ENCODE measurements around the gene LRIG1.

Gene LRIG1

DNA sequence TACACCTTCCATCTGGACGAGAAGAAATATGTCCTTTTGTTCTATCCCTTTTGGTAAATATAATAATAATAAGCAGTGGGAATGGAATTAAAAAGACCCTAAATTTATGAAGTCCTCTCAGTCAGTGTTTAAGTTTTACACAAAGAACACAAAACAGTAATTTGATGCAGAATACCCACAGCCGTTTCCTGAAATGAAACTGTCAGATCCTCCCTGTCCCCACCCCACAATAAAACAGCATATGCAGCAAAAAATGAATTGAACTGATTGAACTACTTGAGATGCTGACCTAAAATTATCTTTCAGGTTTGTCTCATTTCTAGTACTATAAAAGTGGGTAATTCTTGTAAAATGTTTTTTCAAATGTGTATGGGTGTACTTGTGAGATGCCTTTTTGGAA is 2.2 kb upstream of the LRIG1 start:
- DNase-seq (ENCODE audit: low read depth) = no peak

DNA sequence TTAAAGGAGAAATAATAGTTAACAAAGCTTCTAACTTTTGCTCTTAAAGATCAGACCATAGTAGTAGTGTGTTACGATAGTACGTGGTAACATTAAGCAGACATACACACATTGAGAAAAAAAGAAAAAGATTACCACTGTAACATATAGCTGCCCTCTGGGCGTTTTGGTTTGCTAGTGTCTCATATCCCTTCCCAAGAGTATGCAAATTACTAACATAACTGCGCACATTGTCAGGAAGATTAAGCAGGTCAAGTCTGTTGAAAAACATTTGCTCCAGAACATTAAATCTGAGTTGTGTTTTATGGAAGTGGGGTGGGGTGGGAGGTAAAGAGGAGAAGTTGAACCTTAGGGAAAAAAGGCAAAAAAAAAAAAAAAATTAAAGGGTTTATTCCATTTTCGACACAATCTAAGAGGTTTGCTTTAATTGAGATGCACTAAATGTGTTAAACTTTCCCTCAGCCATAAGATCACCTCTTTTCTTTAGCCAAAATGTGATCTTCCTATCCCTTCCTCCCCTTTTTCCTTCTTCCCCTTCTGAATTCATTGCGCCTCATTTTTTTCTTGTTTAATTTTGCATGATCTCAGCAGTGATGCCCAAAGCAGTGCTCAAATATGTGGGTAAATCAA is 1.5 kb upstream of the LRIG1 start:
- DNase-seq (ENCODE audit: low read depth) = no peak

DNA sequence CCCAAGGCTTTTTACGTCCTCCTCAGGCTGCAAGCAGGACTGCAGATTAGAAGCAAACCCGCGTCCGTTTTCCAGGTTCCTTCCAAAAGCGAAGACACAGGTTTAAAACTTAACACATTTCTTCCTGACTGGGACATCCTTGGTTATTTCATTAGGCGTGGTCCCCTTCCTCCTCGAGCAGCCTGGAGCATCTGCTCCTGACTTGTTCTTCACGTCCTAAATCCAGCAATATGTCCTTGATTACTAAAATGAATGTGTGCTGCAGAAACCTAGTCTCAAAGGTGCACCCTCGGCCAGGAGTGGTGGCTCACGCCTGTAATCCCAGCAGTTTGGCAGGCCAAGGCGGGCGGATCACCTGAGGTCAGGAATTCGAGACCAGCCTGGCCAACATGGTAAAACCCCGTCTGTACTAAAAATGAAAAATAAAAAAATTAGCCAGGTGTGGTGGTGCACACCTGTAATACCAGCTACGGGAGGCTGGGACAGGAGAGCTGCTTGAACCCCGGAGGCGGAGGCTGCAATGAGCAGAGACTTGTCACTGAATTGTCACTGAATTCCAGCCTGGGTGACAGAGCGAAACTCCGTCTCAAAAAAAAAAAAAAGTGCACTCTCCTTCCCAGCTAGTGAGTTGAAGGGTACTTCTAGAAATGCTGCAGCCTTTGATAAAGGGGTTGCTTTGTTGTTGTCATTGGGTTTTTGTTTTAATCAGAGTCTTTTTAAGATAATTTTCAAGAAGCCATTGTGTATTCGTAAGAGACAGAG is 842 bp upstream of the LRIG1 start:
- no peak for DNase-seq (ENCODE audit: low read depth)

DNA sequence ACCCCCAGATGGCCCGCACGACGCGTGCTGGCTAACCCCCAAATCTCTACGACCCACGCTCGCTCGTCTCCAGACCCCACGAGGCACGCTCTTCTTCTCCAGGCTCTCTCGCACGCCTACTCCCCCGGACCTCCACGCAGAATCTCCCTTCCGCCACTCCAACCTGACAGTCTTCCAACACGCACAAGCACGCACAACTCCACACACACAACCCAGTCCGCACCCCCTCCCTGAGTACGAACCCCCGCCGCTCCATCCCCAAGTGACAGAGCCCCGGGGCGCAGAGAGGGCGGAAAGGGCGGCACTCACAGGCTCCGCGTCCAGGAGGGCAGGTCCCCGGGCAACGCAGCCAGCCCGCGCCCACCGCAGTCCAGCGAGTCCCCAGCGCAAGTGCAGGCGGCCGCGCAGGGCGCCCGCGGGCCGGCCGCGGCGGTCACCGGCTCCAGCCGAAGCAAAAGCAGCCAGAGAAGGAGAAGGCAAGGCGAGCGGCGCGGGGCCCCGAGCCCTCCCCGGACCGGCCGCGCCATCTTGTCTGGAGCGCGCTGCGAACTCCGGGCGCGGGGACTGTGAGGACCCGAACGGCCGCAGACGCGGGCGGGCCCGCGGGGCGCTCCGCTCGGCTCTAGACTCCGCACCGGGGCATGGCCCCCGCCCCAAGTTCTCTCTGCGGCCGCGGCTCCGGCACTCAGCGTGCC is 794 bp downstream of the LRIG1 start:
- DNase-seq (ENCODE audit: low read depth) = no peak

DNA sequence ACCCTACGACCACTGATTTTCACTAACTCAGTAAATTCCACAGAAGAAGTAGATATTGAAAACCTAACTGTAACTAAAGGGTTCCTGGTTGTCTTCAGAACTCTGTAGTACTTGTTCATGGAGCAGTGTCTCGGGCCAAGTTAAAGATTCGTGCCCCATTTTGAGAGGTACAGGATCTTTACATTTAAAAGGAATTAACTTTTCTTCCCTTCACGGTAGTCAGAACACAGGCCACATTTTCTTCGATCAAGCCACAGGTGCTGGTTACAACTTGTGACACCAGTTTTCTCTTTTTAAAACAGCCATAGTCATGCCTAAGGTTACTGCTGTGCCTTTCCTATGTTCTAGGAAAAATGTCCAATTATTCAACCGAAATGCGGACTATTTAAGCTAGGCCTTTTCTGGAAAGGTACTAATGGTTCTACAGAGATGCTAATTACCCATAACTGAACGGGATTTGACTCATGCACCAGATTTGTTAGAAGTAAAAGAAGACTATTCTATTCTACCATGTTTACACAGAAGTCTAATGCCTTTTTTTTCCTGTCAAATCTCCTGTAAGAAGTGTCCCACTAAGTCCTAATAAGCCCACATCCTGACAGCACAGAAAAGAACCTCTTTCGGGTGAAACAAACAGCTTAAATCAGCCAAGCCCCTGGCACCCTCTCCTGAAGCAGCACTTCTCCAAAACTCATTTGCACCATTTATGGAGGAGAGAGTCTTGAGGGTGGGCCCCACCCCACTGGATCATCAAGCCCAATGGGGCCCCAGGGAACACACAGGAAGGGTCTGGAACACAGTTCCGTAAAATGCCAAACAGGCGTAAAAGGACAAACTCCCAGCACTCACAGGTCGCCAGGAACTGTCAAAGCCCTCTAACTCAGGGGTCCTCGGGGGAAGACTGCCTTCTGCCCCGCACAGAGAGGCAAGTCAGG is 1.9 kb downstream of the LRIG1 start:
- no peak for DNase-seq (ENCODE audit: low read depth)

DNA sequence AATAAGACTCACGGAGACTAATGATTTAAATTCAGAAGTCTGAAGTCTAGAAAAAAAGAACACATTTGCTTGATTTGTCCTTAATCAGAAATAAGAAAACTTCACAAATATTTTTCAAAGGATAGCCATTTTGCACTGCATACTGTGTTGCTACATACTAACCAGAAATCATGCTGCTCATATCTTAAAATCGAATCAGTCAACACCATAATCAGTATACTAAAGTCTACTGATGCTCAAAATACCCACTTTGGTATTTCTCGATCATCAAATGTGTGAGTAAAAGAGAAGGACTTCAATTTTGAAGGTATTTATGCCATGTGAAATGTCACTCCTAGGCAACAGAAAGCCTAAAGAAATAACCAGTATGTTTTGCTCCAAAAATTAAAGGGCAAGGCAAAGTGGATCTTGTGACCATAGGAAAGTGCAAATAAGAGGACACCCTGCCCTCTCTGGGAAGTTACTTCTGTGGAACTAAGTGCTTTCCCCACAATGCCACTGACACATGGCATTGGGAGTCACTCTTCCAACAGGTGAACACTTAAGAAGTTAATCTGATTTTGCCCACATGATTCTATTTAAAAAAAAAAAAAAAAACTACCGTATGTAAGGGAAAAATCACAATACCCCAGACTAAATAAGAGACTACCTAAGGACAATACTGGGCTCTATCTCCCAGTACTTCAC is 2.7 kb downstream of the LRIG1 start:
- DNase-seq (ENCODE audit: low read depth) = no peak

DNA sequence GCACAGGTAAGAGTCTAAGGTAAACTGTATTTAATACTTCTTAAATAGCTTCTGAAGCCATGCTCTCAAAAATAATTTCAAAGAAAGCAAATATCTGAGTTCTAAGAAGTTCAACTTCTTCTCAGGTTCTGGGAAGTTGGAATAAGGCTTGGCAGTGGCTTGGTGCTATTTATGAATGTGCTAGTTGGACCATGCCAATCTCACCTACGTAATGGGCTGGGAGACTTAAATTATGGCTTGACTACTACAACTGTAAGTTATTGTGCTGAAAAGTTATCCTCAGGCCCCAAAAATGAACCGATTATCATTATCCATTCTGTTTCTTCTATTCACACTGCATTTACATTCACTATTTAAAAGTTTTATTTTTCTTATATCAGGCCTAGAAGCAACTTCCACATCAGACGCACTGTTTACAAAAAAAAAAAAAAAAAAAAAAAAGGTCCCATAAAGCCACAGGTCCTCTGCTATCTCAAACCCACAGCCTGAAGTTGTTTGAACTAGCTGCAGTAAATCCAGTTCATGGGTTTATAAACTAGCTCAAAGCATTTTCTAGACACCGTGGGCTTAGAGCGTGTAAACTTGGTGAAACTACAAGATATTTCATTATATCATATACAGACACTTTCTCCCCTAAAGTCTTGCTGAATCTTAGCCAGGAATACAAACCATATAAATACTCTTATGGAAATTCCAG is 3.4 kb downstream of the LRIG1 start:
- no peak for DNase-seq (ENCODE audit: low read depth)

DNA sequence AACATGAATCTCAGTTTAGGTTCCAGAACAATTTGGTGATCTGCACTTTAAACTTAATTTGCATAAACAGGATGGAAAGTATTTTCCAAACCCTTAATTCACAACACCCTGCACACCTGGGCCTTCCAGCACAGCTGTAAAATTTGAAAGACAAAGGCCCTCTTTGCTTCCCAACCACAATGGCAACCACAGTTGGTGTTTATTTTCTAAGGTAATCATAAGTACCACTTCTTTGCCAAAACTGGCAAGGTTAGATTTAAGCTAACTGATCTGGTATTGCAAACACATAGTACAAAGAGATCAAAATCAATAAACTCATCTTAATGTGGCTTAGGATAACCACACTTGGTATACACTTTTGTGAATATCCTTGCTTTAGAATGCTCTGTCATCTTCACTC is 4.1 kb downstream of the LRIG1 start:
- DNase-seq (ENCODE audit: low read depth) = no peak

DNA sequence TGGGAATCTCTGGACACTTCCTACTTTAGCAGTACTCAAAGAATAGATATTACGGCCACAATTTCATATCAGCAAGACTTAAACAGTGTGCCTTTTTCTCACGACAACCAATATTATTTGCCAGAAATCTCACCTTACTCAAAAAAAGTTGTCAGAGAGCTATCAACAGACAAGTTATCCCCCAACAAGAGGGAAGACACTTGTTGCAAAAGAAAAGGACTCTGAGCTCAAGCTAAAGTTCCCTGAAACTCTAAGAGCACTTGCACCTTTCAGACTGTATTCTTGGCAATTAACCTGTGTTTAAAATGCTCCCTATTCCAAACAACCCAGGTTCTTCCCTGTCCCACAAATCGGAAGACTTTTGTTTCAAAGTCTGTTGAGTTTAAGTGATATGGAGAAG is 4.5 kb downstream of the LRIG1 start:
- DNase-seq (ENCODE audit: low read depth) = no peak

DNA sequence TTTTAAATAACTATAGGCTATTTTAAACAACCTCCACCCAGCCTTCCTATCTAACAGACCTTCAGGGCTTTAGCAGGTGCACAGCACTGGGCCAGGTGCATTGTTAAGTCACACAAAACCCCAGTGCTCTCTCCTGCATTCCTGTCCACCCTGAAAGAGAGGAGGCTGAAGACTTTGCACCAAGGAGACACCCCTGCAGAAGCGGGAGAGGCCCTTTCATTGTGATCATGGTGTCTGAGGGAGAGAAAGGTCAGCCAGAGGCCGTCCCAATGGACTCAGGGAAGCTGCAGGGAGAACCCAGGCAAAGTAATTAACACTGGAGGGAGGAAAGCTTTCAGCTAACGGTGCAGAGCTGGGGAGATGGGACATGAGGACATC is 5.2 kb downstream of the LRIG1 start:
- no peak for DNase-seq (ENCODE audit: low read depth)

DNA sequence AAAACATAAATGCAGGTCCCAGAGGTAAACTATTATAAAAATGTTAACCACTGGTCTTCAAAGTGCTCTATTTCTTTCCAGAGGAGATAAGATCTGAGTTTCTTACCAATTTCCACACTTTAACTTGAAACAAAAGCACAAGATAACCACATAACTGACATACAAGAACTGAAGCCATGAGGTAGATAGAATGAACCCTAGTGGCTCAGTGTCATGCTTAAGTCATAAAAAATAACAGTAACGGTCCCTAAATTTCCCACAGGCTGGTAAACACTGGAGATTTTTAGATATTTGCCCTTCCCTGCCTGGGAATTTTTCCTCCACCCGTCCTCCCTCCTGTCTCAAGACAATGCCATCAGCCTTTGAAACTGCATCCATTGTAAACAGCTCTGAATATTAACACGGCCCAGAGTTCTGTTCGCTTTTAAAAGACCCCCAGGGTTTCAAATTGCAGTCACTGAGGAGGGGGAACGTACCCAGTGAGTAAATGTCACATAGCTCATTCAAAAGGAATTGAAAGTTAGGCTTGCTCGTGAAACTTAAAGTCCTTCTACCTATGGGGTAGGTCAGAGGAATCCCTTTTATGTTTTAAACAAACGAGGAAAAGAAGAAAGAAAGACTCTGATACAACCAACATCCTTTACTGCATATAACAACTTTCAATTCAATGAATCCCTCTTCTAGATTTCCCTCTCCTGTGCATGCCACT is 5.7 kb downstream of the LRIG1 start:
- no peak for DNase-seq (ENCODE audit: low read depth)

DNA sequence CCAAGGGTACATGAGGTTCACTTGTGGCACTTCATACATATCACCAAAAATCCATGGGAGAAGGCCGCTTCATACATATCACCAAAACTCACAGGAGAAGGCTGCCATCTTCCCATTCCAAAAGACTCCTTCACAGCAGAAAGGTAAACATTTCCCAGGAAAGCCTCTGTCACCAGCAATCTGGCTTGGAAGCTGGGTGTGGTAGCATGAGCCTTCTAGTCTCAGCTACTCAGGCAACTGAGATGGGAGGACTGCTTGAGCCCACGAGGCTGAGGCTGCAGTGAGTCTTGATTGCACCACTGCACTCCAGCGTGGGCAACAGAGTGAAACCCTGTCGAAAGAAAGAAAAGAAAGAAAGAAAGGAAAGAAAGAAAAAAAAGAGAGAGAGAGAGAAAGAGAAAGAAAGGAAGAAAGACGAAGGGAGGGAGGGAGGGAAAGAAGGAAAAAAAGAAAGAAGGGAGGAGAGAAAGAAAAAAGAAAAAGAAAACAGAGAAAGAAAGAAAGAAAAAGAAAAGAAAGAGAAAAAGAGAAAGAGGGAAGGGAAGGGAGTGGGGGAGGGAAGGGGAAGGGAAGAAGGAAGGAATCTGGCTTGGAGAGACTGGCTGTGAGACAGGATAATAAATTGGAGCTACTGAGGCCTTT is 7.2 kb downstream of the LRIG1 start:
- no peak for DNase-seq (ENCODE audit: low read depth)

DNA sequence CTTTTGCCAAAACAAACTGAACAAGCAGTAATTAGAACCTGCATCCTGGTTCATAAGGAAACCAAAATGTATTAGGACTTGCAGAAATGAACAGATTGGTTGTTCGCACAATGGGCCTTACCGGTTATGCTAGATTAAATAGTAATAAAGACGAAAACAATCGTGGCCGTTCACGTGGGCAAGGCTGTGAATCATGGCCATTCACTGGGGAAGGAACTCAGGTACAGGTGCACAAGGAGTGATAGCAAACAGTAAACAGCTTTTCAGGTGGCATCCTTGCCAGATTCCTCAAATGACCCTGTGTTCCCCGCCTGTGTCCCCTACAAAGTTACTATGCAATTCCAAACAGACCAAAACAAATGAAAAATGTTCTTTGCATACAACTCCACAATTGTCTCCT is 8.2 kb downstream of the LRIG1 start:
- DNase-seq (ENCODE audit: low read depth) = no peak

DNA sequence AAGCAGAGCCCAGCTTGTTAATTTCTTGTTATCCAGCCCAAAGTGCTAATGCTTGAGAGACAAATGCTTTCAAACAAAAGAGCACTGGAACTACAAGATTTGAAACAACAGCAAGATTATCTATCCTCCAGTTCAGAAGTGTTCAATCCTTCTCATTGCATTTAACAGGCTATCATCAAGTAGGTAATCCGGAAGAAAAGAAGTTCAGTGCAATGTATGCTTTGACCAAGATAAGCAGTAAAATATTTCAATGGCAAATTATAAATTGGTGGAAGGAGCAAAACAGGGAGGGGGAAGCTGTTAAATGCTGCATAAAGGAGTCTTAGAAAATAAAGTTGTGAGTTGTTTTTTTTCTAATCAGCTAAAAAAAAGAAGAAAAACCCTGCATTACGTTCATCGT is 8.8 kb downstream of the LRIG1 start:
- DNase-seq (ENCODE audit: low read depth) = no peak

DNA sequence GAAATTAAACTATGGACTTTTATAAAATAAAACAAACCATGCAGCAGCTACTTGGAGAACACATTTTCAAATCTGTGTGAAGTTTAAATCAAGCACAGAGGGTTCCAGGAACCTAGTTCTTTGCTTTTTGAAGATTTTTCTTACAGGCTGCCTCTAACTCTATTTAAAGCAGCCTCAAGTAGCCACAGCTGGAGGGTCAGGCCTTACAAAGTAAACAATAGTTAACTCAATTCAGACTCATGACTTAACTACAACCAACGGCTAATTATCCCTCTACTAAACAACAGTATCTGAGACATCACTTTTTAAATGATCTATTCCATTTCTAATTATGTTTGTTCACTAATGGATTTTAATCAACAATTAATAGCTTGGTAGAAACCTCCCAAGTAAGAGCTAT is 9.8 kb downstream of the LRIG1 start:
- no peak for DNase-seq (ENCODE audit: low read depth)

DNA sequence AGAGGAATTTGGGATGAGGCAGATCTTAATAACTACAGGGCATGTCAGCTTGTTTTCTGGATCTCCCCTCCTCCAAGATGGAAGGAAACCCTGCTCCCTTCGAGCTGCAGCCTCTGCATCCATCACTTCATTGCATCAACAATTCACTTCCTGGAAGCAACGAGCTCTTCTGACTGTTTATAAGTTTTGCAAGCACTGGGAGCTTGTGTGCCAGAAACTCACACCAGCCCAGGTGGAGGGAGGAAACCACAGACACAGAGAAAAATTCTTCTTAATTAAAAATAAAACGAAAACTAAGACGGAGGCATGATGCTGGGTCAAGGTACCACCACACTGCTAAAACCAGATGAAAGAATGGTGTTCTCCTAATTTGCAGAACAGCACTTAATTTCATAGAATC is 10.6 kb downstream of the LRIG1 start:
- DNase-seq (ENCODE audit: low read depth) = no peak

DNA sequence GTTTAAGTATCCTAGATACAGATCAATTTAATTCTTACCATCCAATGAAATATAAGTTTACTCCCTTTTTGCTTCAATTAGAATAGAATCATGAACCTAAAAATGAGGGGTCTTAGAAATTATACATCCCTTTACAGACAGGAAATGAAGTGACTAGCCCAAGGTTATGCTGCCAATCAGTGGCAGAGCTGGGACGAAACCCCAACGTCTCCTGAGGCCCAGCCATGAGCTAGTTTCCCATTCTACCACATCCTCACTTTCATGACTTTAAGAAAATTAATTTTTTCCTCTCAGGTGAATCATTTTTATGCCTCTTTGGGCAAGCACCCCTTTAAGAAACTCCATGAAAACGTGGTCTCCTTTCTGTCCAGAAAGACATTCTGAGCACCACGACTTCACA is 11.2 kb downstream of the LRIG1 start:
- no peak for DNase-seq (ENCODE audit: low read depth)

DNA sequence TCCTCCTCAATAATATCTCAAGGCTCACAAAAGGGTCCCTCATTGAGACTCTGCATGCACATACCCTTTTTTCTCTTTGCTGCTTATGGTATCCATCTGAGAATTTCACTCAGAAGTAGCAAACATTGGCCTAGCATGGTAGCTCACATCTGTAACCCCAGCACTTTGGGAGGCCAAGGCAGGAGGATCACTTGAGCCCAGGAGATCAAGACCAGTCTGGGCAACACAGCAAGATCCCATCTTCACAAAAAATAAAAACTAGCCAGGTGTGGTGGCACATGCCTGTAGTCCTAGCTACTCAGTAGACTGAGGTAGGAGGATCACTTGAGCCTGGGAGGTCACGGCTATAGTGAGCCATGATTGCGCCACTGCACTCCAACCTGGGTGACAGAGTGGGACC is 11.7 kb downstream of the LRIG1 start:
- DNase-seq (ENCODE audit: low read depth) = no peak

DNA sequence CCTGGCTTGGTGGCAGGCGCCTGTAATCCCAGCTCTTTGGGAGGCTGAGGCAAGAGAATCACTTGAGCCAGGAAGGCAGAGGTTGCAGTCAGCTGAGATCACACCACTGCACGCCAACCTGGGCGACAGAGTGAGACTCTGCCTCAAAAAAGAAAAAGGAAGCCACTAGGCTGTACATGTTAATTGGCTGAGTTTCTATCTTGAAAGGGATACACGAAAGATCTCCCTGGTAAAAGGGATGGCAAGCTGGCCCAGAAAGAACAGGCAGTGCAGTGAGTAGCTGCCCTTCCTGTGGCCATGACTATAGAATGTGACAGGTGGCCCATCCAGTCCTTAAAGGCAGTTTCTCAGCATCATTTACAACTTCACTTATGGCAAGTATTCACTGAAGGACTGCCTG is 12.3 kb downstream of the LRIG1 start:
- DNase-seq (ENCODE audit: low read depth) = no peak

DNA sequence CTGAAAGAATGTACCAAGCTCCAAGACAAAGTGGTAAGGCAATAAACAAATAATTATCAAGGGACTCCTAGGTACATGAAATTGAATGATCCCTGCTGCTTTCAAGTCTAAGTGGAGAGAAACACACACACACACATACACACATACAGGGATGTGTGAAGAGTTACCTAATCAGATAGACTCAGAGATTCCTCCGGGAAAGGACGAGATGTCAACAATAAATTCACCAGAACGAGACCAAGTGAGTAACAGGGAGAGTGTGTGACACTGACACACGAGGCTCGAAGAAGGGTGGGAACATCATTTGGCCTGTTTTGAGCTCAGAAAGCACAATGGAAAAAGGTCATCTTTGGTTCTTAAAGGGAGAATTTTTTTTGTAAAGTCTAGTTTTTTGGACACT is 13.4 kb downstream of the LRIG1 start:
- no peak for DNase-seq (ENCODE audit: low read depth)

Measured in activated T-cell treated with anti-CD3 and anti-CD28 coated beads for 1 hour (primary cell).